Vagina (tissue), 2 donors: ENCODE results near the gene DEPDC7. TPM values are rescaled to one million over a fixed set of nuclear protein-coding genes. Genes with fewer than 3 reads are reported as not detected.

Experiments used
- DNase-seq, 2 donors: peaks; one replicate each; pipeline ENCODE4 v3.0.0-alpha.2; 2017; ENCODE audit errors: extremely low spot score in 2 of 2
- H3K27ac ChIP-seq: fragments of 200-600 bp; sonication (generic); one replicate; pipeline ENCODE4 v1.5.1; 2019
- H3K27me3 ChIP-seq: fragments of 200-600 bp; sonication (generic); one replicate; pipeline ENCODE4 v1.5.1; 2019
- H3K36me3 ChIP-seq, 2 donors: fragments of 200-600 bp; sonication (generic); one replicate each; pipeline ENCODE4 v1.5.1; 2017 to 2019
- H3K4me1 ChIP-seq: fragments of 200-600 bp; sonication (generic); one replicate; pipeline ENCODE4 v1.5.1; 2019
- H3K4me3 ChIP-seq, 2 donors: fragments of 200-600 bp; sonication (generic); 1 replicate in 1 of 2; 2 replicates in 1 of 2; pipeline ENCODE4 v1.5.1; 2016 to 2019
- H3K9me3 ChIP-seq: fragments of 200-600 bp; sonication (generic); one replicate; pipeline ENCODE4 v1.5.1; 2019
- POLR2A ChIP-seq, 2 donors: fragments of 450-650 bp; IDR thresholded peaks; one replicate each; pipeline ENCODE4 v1.6.1; 2017; ENCODE audit warnings: antibody characterized with exemption in 2 of 2, mild to moderate bottlenecking in 2 of 2, moderate library complexity in 2 of 2
- POLR2AphosphoS5 ChIP-seq, 2 donors: sonication (generic); formaldehyde crosslinking; IDR thresholded peaks; one replicate each; pipeline ENCODE4 v1.9.0; 2017; ENCODE audit warnings: antibody characterized with exemption in 2 of 2, mild to moderate bottlenecking in 2 of 2, low read depth in 1 of 2; ENCODE audit not compliant: insufficient read depth in 1 of 2
- intact Hi-C: fragments of 100-400 bp; cut with DNase I; formaldehyde crosslinking; loops from one replicate; pipeline ENCODE4 v1.15.1; 2023
- small RNA-seq: library from RNA; depleted of rRNA; stranded (forward); fragments of <200 nt; gene quantifications from one replicate; pipeline ENCODE3, GENCODE V24; 2016
- total RNA-seq: library from RNA; depleted of rRNA; stranded (reverse); fragments of >200 nt; gene quantifications from one replicate; pipeline ENCODE4 v1.2.3, GENCODE V29; 2016
- TF ChIP-seq, protein P1 (sequence below), 3 experiments: fragments of 450-650 bp in 2 of 3; fragments of 200-600 bp in 1 of 3; sonication (generic) in 1 of 3; IDR thresholded peaks; one replicate each; pipeline ENCODE4 v1.5.1; 2017 to 2019; ENCODE audit warnings: antibody characterized with exemption in 3 of 3, mild to moderate bottlenecking in 2 of 3, moderate library complexity in 2 of 3

The DEPDC7 gene
- total RNA-seq, 1 donor from 2014 or later: 2.5 TPM

DNA sequence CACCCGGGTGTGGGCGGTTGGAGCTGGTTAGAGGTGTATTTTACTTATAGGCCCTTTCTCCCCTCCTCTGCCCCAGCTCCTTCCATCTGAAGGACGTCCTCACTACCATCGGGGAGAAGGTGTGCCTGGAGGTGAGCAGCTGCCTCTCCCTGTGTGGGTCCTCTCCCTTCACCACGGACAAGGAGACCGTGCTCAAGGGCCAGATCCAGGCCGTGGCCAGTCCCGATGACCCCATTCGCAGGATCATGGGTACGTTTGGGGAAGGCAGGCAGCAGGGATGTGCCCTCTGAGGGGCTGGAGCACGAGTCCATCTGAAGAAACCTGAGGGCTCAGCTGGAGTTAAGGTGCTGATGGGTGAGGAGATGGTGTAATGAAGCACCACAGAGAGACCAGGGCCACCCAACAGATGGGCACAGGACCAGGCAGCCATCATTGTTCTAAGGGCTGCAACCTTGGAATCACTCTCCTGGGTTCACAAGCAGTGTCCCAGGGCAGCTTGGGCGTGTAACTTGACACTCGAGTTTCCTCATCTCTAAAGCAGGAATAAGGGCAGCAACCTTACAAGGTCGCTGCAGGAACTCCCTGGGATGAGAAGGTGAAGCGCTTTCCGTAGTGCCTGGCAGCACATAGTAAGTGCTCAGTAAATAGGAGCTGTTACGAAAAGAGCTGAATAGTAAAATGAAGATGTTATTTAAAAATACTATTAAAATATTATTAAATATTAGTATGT is 53.1 kb downstream of the DEPDC7 start:
- Histone ChIP-seq H3K27me3 (no peaks in the 10 kb centered on the region), H3K27ac (no peak overlapping the region), H3K36me3 (peaks cover 0 to 60% of the 10 kb centered on the region in 2 donors), H3K4me3 (no peak overlapping the region), H3K4me1 (peaks cover 18% of the 10 kb centered on the region), H3K9me3 (no peaks in the 10 kb centered on the region)
- intact Hi-C loops: loop anchor here (5.0 kb wide), 1 partner anchor 106 kb away; no protein-coding TSS in a partner anchor
- no peak for TF ChIP-seq POLR2A (IDR thresholded peaks at IDR 0.05)
- TF ChIP-seq, protein P1, sequence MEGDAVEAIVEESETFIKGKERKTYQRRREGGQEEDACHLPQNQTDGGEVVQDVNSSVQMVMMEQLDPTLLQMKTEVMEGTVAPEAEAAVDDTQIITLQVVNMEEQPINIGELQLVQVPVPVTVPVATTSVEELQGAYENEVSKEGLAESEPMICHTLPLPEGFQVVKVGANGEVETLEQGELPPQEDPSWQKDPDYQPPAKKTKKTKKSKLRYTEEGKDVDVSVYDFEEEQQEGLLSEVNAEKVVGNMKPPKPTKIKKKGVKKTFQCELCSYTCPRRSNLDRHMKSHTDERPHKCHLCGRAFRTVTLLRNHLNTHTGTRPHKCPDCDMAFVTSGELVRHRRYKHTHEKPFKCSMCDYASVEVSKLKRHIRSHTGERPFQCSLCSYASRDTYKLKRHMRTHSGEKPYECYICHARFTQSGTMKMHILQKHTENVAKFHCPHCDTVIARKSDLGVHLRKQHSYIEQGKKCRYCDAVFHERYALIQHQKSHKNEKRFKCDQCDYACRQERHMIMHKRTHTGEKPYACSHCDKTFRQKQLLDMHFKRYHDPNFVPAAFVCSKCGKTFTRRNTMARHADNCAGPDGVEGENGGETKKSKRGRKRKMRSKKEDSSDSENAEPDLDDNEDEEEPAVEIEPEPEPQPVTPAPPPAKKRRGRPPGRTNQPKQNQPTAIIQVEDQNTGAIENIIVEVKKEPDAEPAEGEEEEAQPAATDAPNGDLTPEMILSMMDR (IDR thresholded peaks at IDR 0.05): no peak
- TF ChIP-seq POLR2AphosphoS5 (IDR thresholded peaks at IDR 0.05; ENCODE audit: insufficient read depth in 1 of 2, low read depth in 1 of 2): no peak
- no peak for DNase-seq

DNA sequence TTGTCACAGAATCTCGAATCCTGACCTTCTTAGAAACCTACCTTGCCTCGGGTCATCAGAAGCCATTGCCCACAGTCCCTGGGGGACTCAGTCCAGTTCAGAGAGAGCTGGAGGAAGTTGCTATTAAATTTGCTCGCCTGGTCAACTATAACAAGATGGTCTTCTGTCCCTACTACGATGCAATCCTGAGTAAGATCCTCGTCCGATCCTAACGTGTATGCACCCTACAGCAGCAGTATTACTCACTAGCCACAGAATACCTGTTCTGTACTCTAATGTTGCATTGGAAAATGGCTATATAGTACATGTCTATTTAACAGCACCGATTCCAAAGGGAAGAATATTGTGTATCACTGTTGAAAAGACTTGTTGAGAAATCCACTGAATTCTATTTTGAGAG is 56.8 kb downstream of the DEPDC7 start:
- DNase-seq: no peak
- no peaks in the 10 kb centered on the region for H3K27me3 ChIP-seq
- intact Hi-C loops: no loop called here

More for the DNA sequence above, 56.8 kb downstream of the DEPDC7 start:
- no peaks in the 10 kb centered on the region for H3K4me1 ChIP-seq
- peaks cover 0 to 72% of the 10 kb centered on the region in 2 donors for H3K36me3 ChIP-seq
- TF ChIP-seq, protein P1 (IDR thresholded peaks at IDR 0.05): no peak
- no peak for TF ChIP-seq POLR2A (IDR thresholded peaks at IDR 0.05)
- no peak for TF ChIP-seq POLR2AphosphoS5 (IDR thresholded peaks at IDR 0.05; ENCODE audit: insufficient read depth in 1 of 2, low read depth in 1 of 2)
- no peaks in the 10 kb centered on the region for H3K9me3 ChIP-seq
- no peak overlapping the region for H3K4me3 ChIP-seq
- no peak overlapping the region for H3K27ac ChIP-seq

Small RNA genes lying within 50 kb of the gene (small RNA-seq; reads per million reads assigned to genes)
- gene RF00019: not detected

Other genes starting within 250 kb of the DEPDC7 start
- gene CCDC73, start 221.2 kb upstream of the DEPDC7 start, total RNA-seq: not detected
- 21.1 TPM for gene PRRG4, start 186.0 kb upstream of the DEPDC7 start, total RNA-seq
- 39.0 TPM for gene QSER1, start 123.1 kb upstream of the DEPDC7 start, total RNA-seq
- gene TCP11L1, start 23.7 kb downstream of the DEPDC7 start, total RNA-seq: 28.7 TPM
- gene CSTF3, start 145.6 kb downstream of the DEPDC7 start, total RNA-seq: 13.3 TPM
- gene HIPK3, start 241.5 kb downstream of the DEPDC7 start, total RNA-seq: 166 TPM